ENCODE results near the gene SLC35B1.

Gene SLC35B1

DNA sequence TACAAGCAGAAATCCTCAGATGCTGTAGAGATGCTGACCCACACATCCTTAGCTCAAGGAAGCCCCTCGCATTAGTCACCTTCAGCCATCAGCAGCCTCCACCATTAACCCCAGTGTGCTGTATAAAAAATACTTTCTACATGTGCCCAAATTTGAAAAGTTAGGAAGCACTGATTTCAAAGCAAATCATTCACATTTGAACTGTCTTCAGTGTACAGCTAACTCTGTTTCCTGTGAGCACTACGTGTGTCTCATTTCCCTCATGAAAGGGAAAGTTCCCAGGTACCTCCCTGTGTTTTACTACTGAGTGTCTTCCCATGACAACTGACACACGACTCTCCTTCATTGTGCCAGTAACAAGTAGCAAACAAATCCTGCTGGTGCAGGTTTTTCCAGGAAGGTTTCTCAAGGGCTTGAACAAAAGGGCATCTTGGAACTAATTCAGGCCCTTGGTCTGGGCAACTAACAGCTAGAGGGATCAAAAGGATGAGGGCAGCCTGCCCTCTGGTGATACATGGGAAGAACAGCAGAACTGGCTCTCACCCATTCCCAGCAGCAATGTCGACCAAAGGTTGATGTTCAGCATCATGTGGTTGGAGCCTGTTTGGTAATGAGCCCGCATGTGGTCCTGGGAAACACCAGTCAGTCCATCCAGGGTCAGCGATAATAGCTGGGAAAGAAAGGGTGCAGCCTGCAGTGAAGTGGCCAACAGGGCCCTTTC is 4.0 kb downstream of the SLC35B1 start:
- H3K4me3 ChIP-seq (replicated peaks; ENCODE audit: low read depth, low read length), result no peak overlapping the region
- peaks cover 38% of the 10 kb centered on the region for H3K36me3 ChIP-seq (ENCODE audit: control insufficient read depth, insufficient read depth, low read length)
- no peak for DNase-seq (ENCODE audit: extremely low read depth, insufficient read length)
- no peaks in the 10 kb centered on the region for H3K27me3 ChIP-seq (replicated peaks; ENCODE audit: control insufficient read depth, insufficient read depth, low read length)
- TF ChIP-seq, protein P1, sequence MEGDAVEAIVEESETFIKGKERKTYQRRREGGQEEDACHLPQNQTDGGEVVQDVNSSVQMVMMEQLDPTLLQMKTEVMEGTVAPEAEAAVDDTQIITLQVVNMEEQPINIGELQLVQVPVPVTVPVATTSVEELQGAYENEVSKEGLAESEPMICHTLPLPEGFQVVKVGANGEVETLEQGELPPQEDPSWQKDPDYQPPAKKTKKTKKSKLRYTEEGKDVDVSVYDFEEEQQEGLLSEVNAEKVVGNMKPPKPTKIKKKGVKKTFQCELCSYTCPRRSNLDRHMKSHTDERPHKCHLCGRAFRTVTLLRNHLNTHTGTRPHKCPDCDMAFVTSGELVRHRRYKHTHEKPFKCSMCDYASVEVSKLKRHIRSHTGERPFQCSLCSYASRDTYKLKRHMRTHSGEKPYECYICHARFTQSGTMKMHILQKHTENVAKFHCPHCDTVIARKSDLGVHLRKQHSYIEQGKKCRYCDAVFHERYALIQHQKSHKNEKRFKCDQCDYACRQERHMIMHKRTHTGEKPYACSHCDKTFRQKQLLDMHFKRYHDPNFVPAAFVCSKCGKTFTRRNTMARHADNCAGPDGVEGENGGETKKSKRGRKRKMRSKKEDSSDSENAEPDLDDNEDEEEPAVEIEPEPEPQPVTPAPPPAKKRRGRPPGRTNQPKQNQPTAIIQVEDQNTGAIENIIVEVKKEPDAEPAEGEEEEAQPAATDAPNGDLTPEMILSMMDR (IDR thresholded peaks at IDR 0.05; ENCODE audit: insufficient read depth, low read length, poor library complexity, severe bottlenecking), result peak; percentile 51

GRCh38 chr17:49700960-49701359 is 6.8 kb downstream of the SLC35B1 start:
- TF ChIP-seq, protein P1 (IDR thresholded peaks at IDR 0.05; ENCODE audit: insufficient read depth, low read length, poor library complexity, severe bottlenecking), result no peak
- no peak overlapping the region for H3K4me3 ChIP-seq (replicated peaks; ENCODE audit: low read depth, low read length)
- no peaks in the 10 kb centered on the region for H3K27me3 ChIP-seq (replicated peaks; ENCODE audit: control insufficient read depth, insufficient read depth, low read length)
- peaks cover 37% of the 10 kb centered on the region for H3K36me3 ChIP-seq (ENCODE audit: control insufficient read depth, insufficient read depth, low read length)
- no peak for DNase-seq (ENCODE audit: extremely low read depth, insufficient read length)

- Histone ChIP-seq H3K27me3 (replicated peaks; ENCODE audit: control insufficient read depth, insufficient read depth, low read length) (no peaks in the 10 kb centered on the region), H3K36me3 (ENCODE audit: control insufficient read depth, insufficient read depth, low read length) (peaks cover 30% of the 10 kb centered on the region), H3K4me3 (replicated peaks; ENCODE audit: low read depth, low read length) (no peak overlapping the region)
- TF ChIP-seq, protein P1 (IDR thresholded peaks at IDR 0.05; ENCODE audit: insufficient read depth, low read length, poor library complexity, severe bottlenecking), result no peak
- no peak for DNase-seq (ENCODE audit: extremely low read depth, insufficient read length)
These were observed 7.7 kb downstream of the SLC35B1 start for GRCh38 chr17:49699966-49700575.

DNA sequence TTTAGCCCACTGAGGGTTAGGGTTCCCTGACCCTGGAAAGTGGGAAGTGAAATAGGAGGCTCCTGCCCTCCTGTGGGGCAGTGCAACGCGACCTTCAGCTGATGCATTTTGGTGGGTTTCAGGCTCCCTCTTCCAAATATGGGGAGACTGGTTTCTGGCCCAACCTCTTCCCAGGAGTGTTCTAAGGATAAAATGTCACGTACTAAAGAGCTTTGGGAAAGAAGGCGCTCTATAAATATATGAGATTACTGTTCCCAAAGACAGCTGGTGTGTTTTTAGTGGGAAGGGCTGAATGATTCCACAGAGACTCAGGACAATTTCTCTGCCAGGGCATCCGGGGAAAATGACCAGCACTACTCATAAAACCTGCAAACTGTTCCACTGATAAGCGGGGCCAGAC is 9.8 kb downstream of the SLC35B1 start:
- no peak overlapping the region for H3K4me3 ChIP-seq (replicated peaks; ENCODE audit: low read depth, low read length)
- no peak for DNase-seq (ENCODE audit: extremely low read depth, insufficient read length)
- no peaks in the 10 kb centered on the region for H3K27me3 ChIP-seq (replicated peaks; ENCODE audit: control insufficient read depth, insufficient read depth, low read length)
- TF ChIP-seq, protein P1 (IDR thresholded peaks at IDR 0.05; ENCODE audit: insufficient read depth, low read length, poor library complexity, severe bottlenecking), result no peak
- H3K36me3 ChIP-seq (ENCODE audit: control insufficient read depth, insufficient read depth, low read length), result peaks cover 16% of the 10 kb centered on the region

DNA sequence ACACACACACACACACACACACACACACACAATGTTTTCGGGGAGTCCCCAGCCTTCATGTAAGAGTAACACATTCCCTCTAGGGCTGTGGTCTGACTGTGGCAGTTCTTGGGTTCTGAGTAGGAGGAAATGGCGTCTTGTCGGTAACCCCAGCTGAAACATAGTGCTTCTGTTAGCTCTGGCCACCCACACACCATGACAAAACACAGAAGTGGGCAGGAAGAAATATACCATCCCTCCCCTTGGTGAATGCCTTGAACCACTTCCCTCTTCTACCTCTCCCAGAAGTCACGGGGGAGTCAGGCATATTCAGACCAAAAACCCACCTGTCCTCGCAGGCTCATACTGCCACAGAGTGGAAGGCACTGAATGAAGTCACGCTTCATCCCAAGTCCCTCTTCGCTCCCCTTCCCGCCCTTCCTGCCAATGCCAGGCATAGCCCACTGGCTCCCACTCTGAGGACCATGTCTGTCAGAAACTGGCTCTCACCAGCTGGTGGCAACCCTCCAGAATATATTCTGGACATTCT is 11.5 kb downstream of the SLC35B1 start:
- Histone ChIP-seq H3K27me3 (replicated peaks; ENCODE audit: control insufficient read depth, insufficient read depth, low read length) (no peaks in the 10 kb centered on the region), H3K36me3 (ENCODE audit: control insufficient read depth, insufficient read depth, low read length) (peaks cover 12% of the 10 kb centered on the region), H3K4me3 (replicated peaks; ENCODE audit: low read depth, low read length) (no peak overlapping the region)
- TF ChIP-seq, protein P1 (IDR thresholded peaks at IDR 0.05; ENCODE audit: insufficient read depth, low read length, poor library complexity, severe bottlenecking), result no peak
- DNase-seq (ENCODE audit: extremely low read depth, insufficient read length), result peak; percentile 55

Data from GM06990 (cell line).